ENCODE results near the gene RAB1B.

- TF ChIP-seq POLR2AphosphoS5 (IDR thresholded peaks at IDR 0.05; ENCODE audit: low read depth, low read length): no peak
- no peak for TF ChIP-seq FOXP2 (optimal IDR thresholded peaks at IDR 0.05; ENCODE audit: borderline replicate concordance, extremely low read depth, extremely low read length, insufficient read depth)
- no peak for TF ChIP-seq REST (IDR thresholded peaks at IDR 0.05; ENCODE audit: insufficient read depth in 1 of 2, low read depth in 2 of 2, low read length in 2 of 2)
- no peak for TF ChIP-seq SIN3A (IDR thresholded peaks at IDR 0.05; ENCODE audit: borderline replicate concordance, insufficient read depth, low read length)
Measured at GRCh38 chr11:66258473-66258893, 10.0 kb upstream of the RAB1B start.
